Gastrocnemius medialis (tissue), 4 donors: ENCODE data around the gene USP46. TPM values are rescaled to one million over a fixed set of nuclear protein-coding genes. Genes with fewer than 3 reads are reported as not detected.
A peak's percentile ranks its signal among the peaks of the same experiment; 100 is the strongest.

ENCODE experiments used
- ATAC-seq, 2 donors: fragments of 150-250 bp; one replicate each; pipeline ENCODE4 v1.9.1; 2016
- DNase-seq, 2 donors: peaks; one replicate each; pipeline ENCODE4 v3.0.0-alpha.2; 2019
- H3K27ac ChIP-seq, 4 donors: fragments of 200-600 bp; sonication (generic); 1 replicate in 1 of 4; 2 replicates in 3 of 4; pipeline ENCODE4 v1.5.1; 2016 to 2018; ENCODE audit warnings: mild to moderate bottlenecking in 2 of 4, moderate library complexity in 1 of 4
- H3K27me3 ChIP-seq, 3 donors: fragments of 200-600 bp; sonication (generic) in 2 of 3; 1 replicate in 1 of 3; 2 replicates in 2 of 3; pipeline versions ENCODE4 v1.5.1 to v1.6.0; 2016 to 2019; ENCODE audit warnings: mild to moderate bottlenecking in 1 of 3, moderate library complexity in 1 of 3
- H3K36me3 ChIP-seq, 2 donors: fragments of 200-600 bp; sonication (generic) in 1 of 2; one replicate each; pipeline ENCODE4 v1.5.1; 2017 to 2018
- H3K4me1 ChIP-seq, 2 donors: fragments of 200-600 bp; sonication (generic) in 1 of 2; one replicate each; pipeline ENCODE4 v1.5.1; 2016 to 2017; ENCODE audit warnings: mild to moderate bottlenecking in 2 of 2
- H3K4me3 ChIP-seq, 4 donors: fragments of 200-600 bp; sonication (generic) in 3 of 4; 1 replicate in 1 of 4; 2 replicates in 3 of 4; pipeline ENCODE4 v1.5.1; 2016 to 2019; ENCODE audit warnings: mild to moderate bottlenecking in 2 of 4
- H3K9me3 ChIP-seq, 3 donors: fragments of 200-600 bp; sonication (generic) in 2 of 3; 1 replicate in 1 of 3; 2 replicates in 2 of 3; pipeline ENCODE4 v1.5.1; 2016 to 2019
- POLR2A ChIP-seq, 2 donors: fragments of 450-650 bp; IDR thresholded peaks; one replicate each; pipeline ENCODE4 v1.6.1; 2017; ENCODE audit warnings: antibody characterized with exemption in 2 of 2, mild to moderate bottlenecking in 2 of 2, moderate library complexity in 2 of 2
- in situ Hi-C, 4 donors: fragments of 200-750 bp; cut with MboI; loops; one replicate each; pipeline versions ENCODE4 v1.15.0 to v1.8.0; 2017; ENCODE audit warnings: low sequenced_read_pairs in 4 of 4
- intact Hi-C: fragments of 100-400 bp; cut with DNase I; formaldehyde crosslinking; loops from one replicate; pipeline ENCODE4 v1.15.1; 2023; ENCODE audit warnings: low total_unique reads
- total RNA-seq, 4 donors: library from RNA; depleted of rRNA; stranded (reverse); fragments of >200 nt; gene quantifications; one replicate each; pipeline versions ENCODE4 v1.1.0 to v1.2.3, GENCODE V29; 2016
- TF ChIP-seq, protein P1 (sequence below), 5 experiments: fragments of 450-650 bp in 3 of 5; fragments of 200-600 bp in 2 of 5; sonication (generic) in 2 of 5; IDR thresholded peaks in 4 of 5; conservative IDR thresholded peaks in 1 of 5; 1 replicate in 4 of 5; 2 replicates in 1 of 5; pipeline ENCODE4 v1.5.1; 2016 to 2019; ENCODE audit warnings: antibody characterized with exemption in 5 of 5, mild to moderate bottlenecking in 3 of 5, moderate library complexity in 3 of 5

Gene USP46
- total RNA-seq, 4 donors from 2014 or later: 8.9 to 13.2 (median 11.8) TPM

DNA sequence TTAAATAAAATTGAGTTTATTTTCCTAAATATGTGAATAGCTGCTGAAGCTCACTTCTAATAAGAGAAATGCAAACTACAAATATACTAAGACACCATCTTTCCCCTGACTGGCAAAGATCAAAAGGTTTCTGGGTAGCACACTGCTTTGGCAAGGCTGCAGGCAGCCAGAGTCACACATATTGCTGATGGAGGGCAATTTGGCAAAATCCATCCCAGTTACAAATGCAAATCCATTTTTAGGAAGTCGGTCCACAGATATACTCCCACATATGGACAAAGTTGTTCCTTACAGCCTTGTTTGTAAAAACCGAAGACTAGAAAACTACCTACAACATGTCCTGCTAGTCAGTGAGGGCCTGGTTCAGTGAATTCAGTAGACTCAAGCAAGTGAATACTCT lies 12.4 kb downstream of the USP46 start:
- no peak for ATAC-seq
- no peak overlapping the region for H3K27ac ChIP-seq
- no peak for TF ChIP-seq POLR2A (IDR thresholded peaks at IDR 0.05)
- TF ChIP-seq, protein P1, sequence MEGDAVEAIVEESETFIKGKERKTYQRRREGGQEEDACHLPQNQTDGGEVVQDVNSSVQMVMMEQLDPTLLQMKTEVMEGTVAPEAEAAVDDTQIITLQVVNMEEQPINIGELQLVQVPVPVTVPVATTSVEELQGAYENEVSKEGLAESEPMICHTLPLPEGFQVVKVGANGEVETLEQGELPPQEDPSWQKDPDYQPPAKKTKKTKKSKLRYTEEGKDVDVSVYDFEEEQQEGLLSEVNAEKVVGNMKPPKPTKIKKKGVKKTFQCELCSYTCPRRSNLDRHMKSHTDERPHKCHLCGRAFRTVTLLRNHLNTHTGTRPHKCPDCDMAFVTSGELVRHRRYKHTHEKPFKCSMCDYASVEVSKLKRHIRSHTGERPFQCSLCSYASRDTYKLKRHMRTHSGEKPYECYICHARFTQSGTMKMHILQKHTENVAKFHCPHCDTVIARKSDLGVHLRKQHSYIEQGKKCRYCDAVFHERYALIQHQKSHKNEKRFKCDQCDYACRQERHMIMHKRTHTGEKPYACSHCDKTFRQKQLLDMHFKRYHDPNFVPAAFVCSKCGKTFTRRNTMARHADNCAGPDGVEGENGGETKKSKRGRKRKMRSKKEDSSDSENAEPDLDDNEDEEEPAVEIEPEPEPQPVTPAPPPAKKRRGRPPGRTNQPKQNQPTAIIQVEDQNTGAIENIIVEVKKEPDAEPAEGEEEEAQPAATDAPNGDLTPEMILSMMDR (IDR thresholded peaks at IDR 0.05 in 4 of 5, conservative IDR thresholded peaks at IDR 0.05 in 1 of 5): no peak
- H3K9me3 ChIP-seq: no peaks in the 10 kb centered on the region
- no peaks in the 10 kb centered on the region for H3K27me3 ChIP-seq
- H3K4me3 ChIP-seq: no peak overlapping the region
- in situ Hi-C loops (no loop called here), intact Hi-C loops (no loop called here)
- peaks cover 38 to 44% of the 10 kb centered on the region in 2 donors for H3K4me1 ChIP-seq
- DNase-seq: no peak
- no peaks in the 10 kb centered on the region for H3K36me3 ChIP-seq

DNA sequence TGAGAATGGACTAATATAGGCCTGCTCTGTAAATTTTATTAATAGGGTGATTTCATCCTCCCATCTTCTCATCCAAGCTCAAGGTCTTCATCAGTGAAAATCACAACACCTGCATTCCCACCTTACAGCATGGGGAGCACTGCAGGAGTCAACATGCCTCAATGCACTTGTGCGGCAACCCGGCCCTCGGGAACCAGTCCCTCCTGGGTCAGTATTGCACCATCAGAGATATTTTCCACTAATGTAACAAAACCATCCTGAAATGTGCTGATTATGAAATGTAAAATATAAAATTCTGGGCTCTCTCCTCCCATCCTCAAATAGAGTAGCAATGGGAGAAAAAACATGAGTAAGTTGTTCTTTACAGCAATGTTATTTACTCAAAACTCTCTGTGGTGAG lies 13.0 kb downstream of the USP46 start:
- peaks cover 41 to 48% of the 10 kb centered on the region in 2 donors for H3K4me1 ChIP-seq
- TF ChIP-seq POLR2A (IDR thresholded peaks at IDR 0.05): no peak
- TF ChIP-seq, protein P1 (IDR thresholded peaks at IDR 0.05 in 4 of 5, conservative IDR thresholded peaks at IDR 0.05 in 1 of 5): no peak
- ATAC-seq: no peak
- in situ Hi-C loops (no loop called here), intact Hi-C loops (no loop called here)
- no peak overlapping the region for H3K27ac ChIP-seq
- DNase-seq: no peak
- no peak overlapping the region for H3K4me3 ChIP-seq
- no peaks in the 10 kb centered on the region for H3K27me3 ChIP-seq
- H3K36me3 ChIP-seq: no peaks in the 10 kb centered on the region
- H3K9me3 ChIP-seq: no peaks in the 10 kb centered on the region

GRCh38 chr4:52645300-52645699 lies 13.8 kb downstream of the USP46 start:
- intact Hi-C loops (no loop called here), in situ Hi-C loops (no loop called here)
- no peak overlapping the region for H3K27ac ChIP-seq
- DNase-seq (no peak), ATAC-seq (no peak)
- no peaks in the 10 kb centered on the region for H3K9me3 ChIP-seq
- H3K27me3 ChIP-seq: no peaks in the 10 kb centered on the region
- H3K36me3 ChIP-seq: no peaks in the 10 kb centered on the region
- H3K4me1 ChIP-seq: peaks cover 49 to 53% of the 10 kb centered on the region in 2 donors
- H3K4me3 ChIP-seq: no peak overlapping the region
- TF ChIP-seq, protein P1 (IDR thresholded peaks at IDR 0.05 in 4 of 5, conservative IDR thresholded peaks at IDR 0.05 in 1 of 5): no peak
- no peak for TF ChIP-seq POLR2A (IDR thresholded peaks at IDR 0.05)

DNA sequence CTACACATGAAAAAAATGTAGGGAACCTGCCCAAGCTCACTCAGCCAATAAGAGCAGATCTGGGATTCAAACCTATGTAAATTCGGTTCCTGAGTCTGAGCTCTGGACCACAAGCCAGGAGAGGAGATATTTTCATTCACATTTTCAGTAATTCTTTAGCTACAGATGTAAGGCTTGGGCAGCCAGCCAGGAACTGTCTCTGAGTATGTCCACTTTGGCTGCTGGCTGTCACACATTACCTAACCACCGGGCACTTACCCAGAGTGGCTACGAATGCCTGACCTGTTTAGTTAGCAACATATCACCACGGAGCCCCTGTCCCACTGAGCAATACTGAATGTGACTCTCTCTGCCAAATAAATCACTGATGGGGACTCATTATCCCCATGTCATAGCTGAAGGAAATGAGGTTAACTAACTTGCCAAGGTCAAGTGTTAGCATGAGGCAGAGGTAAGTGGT lies 15.3 kb downstream of the USP46 start:
- DNase-seq (peak; percentile 59 to 76), ATAC-seq (peak; percentile 77 to 80)
- peaks cover 48 to 49% of the 10 kb centered on the region in 2 donors for H3K4me1 ChIP-seq
- TF ChIP-seq POLR2A (IDR thresholded peaks at IDR 0.05): no peak
- TF ChIP-seq, protein P1 (IDR thresholded peaks at IDR 0.05 in 4 of 5, conservative IDR thresholded peaks at IDR 0.05 in 1 of 5): no peak
- H3K27ac ChIP-seq: peak overlapping the region in 2 of 4 donors; percentile 13 to 31
- in situ Hi-C loops (no loop called here), intact Hi-C loops (no loop called here)
- no peaks in the 10 kb centered on the region for H3K36me3 ChIP-seq
- H3K27me3 ChIP-seq: no peaks in the 10 kb centered on the region
- no peak overlapping the region for H3K4me3 ChIP-seq
- H3K9me3 ChIP-seq: no peaks in the 10 kb centered on the region

- Histone ChIP-seq H3K4me3 (no peak overlapping the region), H3K27me3 (no peaks in the 10 kb centered on the region), H3K27ac (no peak overlapping the region), H3K9me3 (no peaks in the 10 kb centered on the region), H3K36me3 (no peaks in the 10 kb centered on the region), H3K4me1 (peaks cover 45 to 46% of the 10 kb centered on the region in 2 donors)
- in situ Hi-C loops: no loop called here
- ATAC-seq (no peak), DNase-seq (no peak)
- TF ChIP-seq POLR2A (IDR thresholded peaks at IDR 0.05): no peak
- TF ChIP-seq, protein P1 (IDR thresholded peaks at IDR 0.05 in 4 of 5, conservative IDR thresholded peaks at IDR 0.05 in 1 of 5): no peak
- intact Hi-C loops: no loop called here
Observed at GRCh38 chr4:52643190-52643589, 15.9 kb downstream of the USP46 start.
